GM12875 (cell line): ENCODE data around the gene SHISA5.
A peak's percentile ranks its signal among the peaks of the same experiment; 100 is the strongest.

ENCODE experiments used
- H3K4me3 ChIP-seq: one replicate; pipeline ENCODE4 v1.5.1; 2011; ENCODE audit warnings: low read depth, low read length, control low read depth
- CTCF ChIP-seq: IDR thresholded peaks from 2 replicates; pipeline ENCODE4 v1.5.1; 2011; ENCODE audit warnings: low read depth, mild to moderate bottlenecking, control low read depth, inconsistent platforms, low read length, moderate library complexity, borderline replicate concordance; ENCODE audit not compliant: insufficient read depth

The SHISA5 gene

GRCh38 chr3:48446425-48447193 is 57.4 kb downstream of the SHISA5 start, which contains the start of gene ATRIP:
ATRIP (plus strand) TSS chr3:48446737; CDS start chr3:48446846, 109 bp downstream.
- TF ChIP-seq CTCF = no peak
- H3K4me3 ChIP-seq = peak within 1 kb of the TSS; percentile 91

- TF ChIP-seq CTCF = no peak
- peak overlapping the region; percentile 91 for H3K4me3 ChIP-seq
Observed at GRCh38 chr3:48446043-48446424, 57.9 kb downstream of the SHISA5 start.

- no peak for TF ChIP-seq CTCF
- peak overlapping the region; percentile 91 for H3K4me3 ChIP-seq
Observed at GRCh38 chr3:48445277-48445882, 58.6 kb downstream of the SHISA5 start.

GRCh38 chr3:48441940-48442339 is 62.0 kb downstream of the SHISA5 start:
- H3K4me3 ChIP-seq = no peak overlapping the region
- TF ChIP-seq CTCF = no peak

- no peak for TF ChIP-seq CTCF
- peak overlapping the region; percentile 74 for H3K4me3 ChIP-seq
Observed at GRCh38 chr3:48440590-48440958, 63.4 kb downstream of the SHISA5 start.

- H3K4me3 ChIP-seq = peak within 1 kb of the TSS; percentile 74
- TF ChIP-seq CTCF = 0 out of 2 replicates have a peak, but pooled peaks have one; percentile 3
Observed at GRCh38 chr3:48439820-48440589, 64.0 kb downstream of the SHISA5 start, which contains the start of the genes CCDC51 and TMA7. CCDC51 (minus strand) TSS chr3:48440119; CDS start chr3:48435128, 4,991 bp downstream. TMA7 (plus strand) TSS chr3:48440257; CDS start chr3:48440297, 40 bp downstream.
